Right ventricle myocardium inferior (tissue), 1 donor: ENCODE results near the gene RNFT2. TPM values are rescaled to one million over a fixed set of nuclear protein-coding genes. Genes with fewer than 3 reads are reported as not detected.
"Not testable (repeated sequence)": the region's sequence is repeated elsewhere in the genome, so short reads cannot be mapped to it uniquely, and the experiment has no call there.

ENCODE experiments used
- ATAC-seq: fragments of 200-7000 bp; cut with Tn5 transposase; one replicate; pipeline ENCODE4 v1.9.1; 2020; ENCODE audit warnings: mild to moderate bottlenecking, moderate library complexity
- DNase-seq: peaks from one replicate; pipeline ENCODE4 v3.0.0; 2021; ENCODE audit errors: missing footprints
- intact Hi-C: fragments of 100-400 bp; cut with DNase I; formaldehyde crosslinking; loops from one replicate; pipeline ENCODE4 v1.11.0; 2022
- total RNA-seq: library from RNA; stranded (reverse); fragmentation: NEBNext Ultra II Directional; extraction: Animal tissue kit (Norgen Biotek cat#: 25700); gene quantifications from one replicate; pipeline ENCODE4 v1.2.1, GENCODE V29; 2021
- donor health status: DM: no; HTN: yes; CAD: no; lungs with severe emphysema.

The RNFT2 gene
- total RNA-seq, 1 donor from 2014 or later: 1.0 TPM

GRCh38 chr12:116808113-116809105 is 70.3 kb downstream of the RNFT2 start:
- DNase-seq (no peak), ATAC-seq (no peak)
- intact Hi-C loops: no loop called here

GRCh38 chr12:116812238-116812637 is 74.1 kb downstream of the RNFT2 start:
- ATAC-seq: no peak
- intact Hi-C loops: no loop called here
- no peak for DNase-seq

GRCh38 chr12:116813271-116814041 is 75.3 kb downstream of the RNFT2 start:
- no peak for DNase-seq
- intact Hi-C loops: no loop called here
- no peak for ATAC-seq

- ATAC-seq, DNase-seq: not testable (repeated sequence)
- intact Hi-C loops: loop anchor here (5.0 kb wide), 1 partner anchor 72 kb away; no protein-coding TSS in a partner anchor
These were observed 76.7 kb downstream of the RNFT2 start for GRCh38 chr12:116814766-116815165.

- intact Hi-C loops: loop anchor here (5.0 kb wide), 1 partner anchor 76 kb away; no protein-coding TSS in a partner anchor
- ATAC-seq (peak; percentile 5), DNase-seq (no peak)
These were observed 80.3 kb downstream of the RNFT2 start for GRCh38 chr12:116818341-116818856.

- DNase-seq (peak; percentile 94), ATAC-seq (peak; percentile 98)
- intact Hi-C loops: loop anchor here (5.0 kb wide), 1 partner anchor 77 kb away; no protein-coding TSS in a partner anchor
These were observed 81.1 kb downstream of the RNFT2 start for GRCh38 chr12:116818948-116819832.

GRCh38 chr12:116820064-116820656 is 82.0 kb downstream of the RNFT2 start:
- ATAC-seq: no peak
- no peak for DNase-seq
- intact Hi-C loops: no loop called here

- ATAC-seq: no peak
- intact Hi-C loops: no loop called here
These were observed 83.2 kb downstream of the RNFT2 start for GRCh38 chr12:116821291-116821690.

GRCh38 chr12:116827432-116827831 is 89.3 kb downstream of the RNFT2 start:
- ATAC-seq: no peak
- no peak for DNase-seq
- intact Hi-C loops: no loop called here

More at GRCh38 chr12:116821291-116821690, 83.2 kb downstream of the RNFT2 start:
- no peak for DNase-seq

GRCh38 chr12:116832353-116832752 is 94.2 kb downstream of the RNFT2 start:
- intact Hi-C loops: no loop called here
- DNase-seq: no peak
- ATAC-seq: no peak

GRCh38 chr12:116833474-116833873 is 95.4 kb downstream of the RNFT2 start:
- intact Hi-C loops: no loop called here
- ATAC-seq (no peak), DNase-seq (no peak)

- no peak for ATAC-seq
- intact Hi-C loops: no loop called here
- no peak for DNase-seq
These were observed 97.4 kb downstream of the RNFT2 start for GRCh38 chr12:116835484-116835883.

GRCh38 chr12:116837097-116837496 is 99.0 kb downstream of the RNFT2 start:
- intact Hi-C loops: no loop called here
- ATAC-seq: no peak

GRCh38 chr12:116838365-116838764 is 100.2 kb downstream of the RNFT2 start:
- no peak for ATAC-seq
- intact Hi-C loops: no loop called here

More at GRCh38 chr12:116837097-116837496, 99.0 kb downstream of the RNFT2 start:
- DNase-seq: no peak

GRCh38 chr12:116839287-116839830 is 101.2 kb downstream of the RNFT2 start:
- ATAC-seq: no peak
- DNase-seq: no peak
- intact Hi-C loops: no loop called here

More at GRCh38 chr12:116838365-116838764, 100.2 kb downstream of the RNFT2 start:
- no peak for DNase-seq

GRCh38 chr12:116843085-116843484 is 105.0 kb downstream of the RNFT2 start:
- no peak for DNase-seq
- intact Hi-C loops: no loop called here
- no peak for ATAC-seq

GRCh38 chr12:116849216-116849615 is 111.1 kb downstream of the RNFT2 start:
- intact Hi-C loops: no loop called here
- no peak for ATAC-seq
- no peak for DNase-seq
